GM19238 (cell line): ENCODE measurements around the gene USP9X.
A peak's percentile ranks its signal among the peaks of the same experiment; 100 is the strongest.
"Not testable (repeated sequence)": the region's sequence is repeated elsewhere in the genome, so short reads cannot be mapped to it uniquely, and the experiment has no call there.

Source experiments
- DNase-seq: peaks from one replicate; pipeline ENCODE4 v3.0.0; 2011; ENCODE audit warnings: low spot score; ENCODE audit not compliant: insufficient read length

Gene USP9X

GRCh38 chrX:41184312-41184711 lies 99.1 kb downstream of the USP9X start:
- peak; percentile 14 for DNase-seq

- not testable (repeated sequence) for DNase-seq
Measured at GRCh38 chrX:41186946-41187345, 101.7 kb downstream of the USP9X start.

- DNase-seq: no peak
Measured at GRCh38 chrX:41189156-41189555, 103.9 kb downstream of the USP9X start.

- no peak for DNase-seq
Measured at GRCh38 chrX:41192880-41193279, 107.6 kb downstream of the USP9X start.

- no peak for DNase-seq
Measured at GRCh38 chrX:41198410-41198809, 113.2 kb downstream of the USP9X start.

GRCh38 chrX:41200785-41201184 lies 115.5 kb downstream of the USP9X start:
- no peak for DNase-seq

GRCh38 chrX:41209853-41210252 lies 124.6 kb downstream of the USP9X start:
- no peak for DNase-seq

- DNase-seq: no peak
Measured at GRCh38 chrX:41224605-41225004, 139.4 kb downstream of the USP9X start.

GRCh38 chrX:41233988-41234387 lies 148.7 kb downstream of the USP9X start:
- no peak for DNase-seq

GRCh38 chrX:41234471-41234870 lies 149.2 kb downstream of the USP9X start:
- DNase-seq: not testable (repeated sequence)

GRCh38 chrX:41234962-41235361 lies 149.7 kb downstream of the USP9X start:
- no peak for DNase-seq

- DNase-seq: peak; percentile 42
Measured at GRCh38 chrX:41236629-41237028, 151.4 kb downstream of the USP9X start.

GRCh38 chrX:41240509-41240908 lies 155.3 kb downstream of the USP9X start:
- DNase-seq: no peak

- no peak for DNase-seq
Measured at GRCh38 chrX:41241962-41242361, 156.7 kb downstream of the USP9X start.

- DNase-seq: no peak
Measured at GRCh38 chrX:41245641-41246040, 160.4 kb downstream of the USP9X start.

- no peak for DNase-seq
Measured at GRCh38 chrX:41250867-41251266, 165.6 kb downstream of the USP9X start.

- no peak for DNase-seq
Measured at GRCh38 chrX:41257801-41258200, 172.6 kb downstream of the USP9X start.

- DNase-seq: no peak
Measured at GRCh38 chrX:41258226-41258625, 173.0 kb downstream of the USP9X start.

- no peak for DNase-seq
Measured at GRCh38 chrX:41258871-41259270, 173.6 kb downstream of the USP9X start.

- DNase-seq: no peak
Measured at GRCh38 chrX:41259516-41259915, 174.3 kb downstream of the USP9X start.

GRCh38 chrX:41265615-41266014 lies 180.4 kb downstream of the USP9X start:
- no peak for DNase-seq

- DNase-seq: no peak
Measured at GRCh38 chrX:41273638-41274037, 188.4 kb downstream of the USP9X start.

GRCh38 chrX:41275661-41276609 lies 190.7 kb downstream of the USP9X start:
- peak; percentile 65 for DNase-seq
